ENCODE results near the gene ATOX1.

Gene ATOX1

DNA sequence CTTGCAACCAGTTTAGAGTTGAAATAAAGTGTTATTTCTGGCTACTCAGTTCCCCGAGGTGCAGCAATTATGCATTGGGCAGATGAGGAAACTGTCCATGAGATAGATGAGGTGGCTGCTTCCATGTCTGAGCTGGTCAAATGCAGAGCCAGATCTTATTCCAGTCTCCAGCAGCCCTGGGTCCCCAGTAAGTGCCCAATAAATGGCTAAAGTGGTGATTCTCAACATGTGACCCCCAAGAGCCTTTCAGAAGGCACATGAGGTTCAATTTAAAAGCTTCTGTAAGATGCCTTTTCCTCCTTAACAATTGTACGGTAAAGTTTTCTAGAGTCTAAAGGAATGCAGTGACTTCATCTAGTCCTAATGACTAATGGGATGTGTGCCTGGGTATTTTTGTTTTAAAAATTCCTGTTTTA lies 17.5 kb downstream of the ATOX1 start:
- H3K4me3 ChIP-seq (ENCODE audit: low read depth, low read length): no peak overlapping the region
- peaks cover 6% of the 10 kb centered on the region for H3K36me3 ChIP-seq (replicated peaks)
- TF ChIP-seq, protein P1, sequence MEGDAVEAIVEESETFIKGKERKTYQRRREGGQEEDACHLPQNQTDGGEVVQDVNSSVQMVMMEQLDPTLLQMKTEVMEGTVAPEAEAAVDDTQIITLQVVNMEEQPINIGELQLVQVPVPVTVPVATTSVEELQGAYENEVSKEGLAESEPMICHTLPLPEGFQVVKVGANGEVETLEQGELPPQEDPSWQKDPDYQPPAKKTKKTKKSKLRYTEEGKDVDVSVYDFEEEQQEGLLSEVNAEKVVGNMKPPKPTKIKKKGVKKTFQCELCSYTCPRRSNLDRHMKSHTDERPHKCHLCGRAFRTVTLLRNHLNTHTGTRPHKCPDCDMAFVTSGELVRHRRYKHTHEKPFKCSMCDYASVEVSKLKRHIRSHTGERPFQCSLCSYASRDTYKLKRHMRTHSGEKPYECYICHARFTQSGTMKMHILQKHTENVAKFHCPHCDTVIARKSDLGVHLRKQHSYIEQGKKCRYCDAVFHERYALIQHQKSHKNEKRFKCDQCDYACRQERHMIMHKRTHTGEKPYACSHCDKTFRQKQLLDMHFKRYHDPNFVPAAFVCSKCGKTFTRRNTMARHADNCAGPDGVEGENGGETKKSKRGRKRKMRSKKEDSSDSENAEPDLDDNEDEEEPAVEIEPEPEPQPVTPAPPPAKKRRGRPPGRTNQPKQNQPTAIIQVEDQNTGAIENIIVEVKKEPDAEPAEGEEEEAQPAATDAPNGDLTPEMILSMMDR (IDR thresholded peaks at IDR 0.05; ENCODE audit: low read depth, low read length, missing control alignments): no peak
- in situ Hi-C loops (cut with HindIII; ENCODE audit: low pct_ligation_motif_present, low sequenced_read_pairs): no loop called here
- DNase-seq: peak; percentile 57
- no peaks in the 10 kb centered on the region for H3K27me3 ChIP-seq (replicated peaks)
- H3K27ac ChIP-seq: peak overlapping the region; percentile 99

- peak overlapping the region; percentile 99 for H3K27ac ChIP-seq
- peak overlapping the region; percentile 21 for H3K4me3 ChIP-seq (ENCODE audit: low read depth, low read length)
- H3K36me3 ChIP-seq (replicated peaks): peaks cover under 1% of the 10 kb centered on the region
- TF ChIP-seq, protein P1 (IDR thresholded peaks at IDR 0.05; ENCODE audit: low read depth, low read length, missing control alignments): peak; percentile 86
- no peaks in the 10 kb centered on the region for H3K27me3 ChIP-seq (replicated peaks)
- in situ Hi-C loops (cut with HindIII; ENCODE audit: low pct_ligation_motif_present, low sequenced_read_pairs): no loop called here
- DNase-seq: peak; percentile 91
These were observed 18.0 kb downstream of the ATOX1 start for GRCh38 chr5:151740336-151740942.

GRCh38 chr5:151739939-151740335 lies 18.5 kb downstream of the ATOX1 start:
- peak overlapping the region; percentile 21 for H3K4me3 ChIP-seq (ENCODE audit: low read depth, low read length)
- H3K27me3 ChIP-seq (replicated peaks): no peaks in the 10 kb centered on the region
- DNase-seq: peak; percentile 82

DNA sequence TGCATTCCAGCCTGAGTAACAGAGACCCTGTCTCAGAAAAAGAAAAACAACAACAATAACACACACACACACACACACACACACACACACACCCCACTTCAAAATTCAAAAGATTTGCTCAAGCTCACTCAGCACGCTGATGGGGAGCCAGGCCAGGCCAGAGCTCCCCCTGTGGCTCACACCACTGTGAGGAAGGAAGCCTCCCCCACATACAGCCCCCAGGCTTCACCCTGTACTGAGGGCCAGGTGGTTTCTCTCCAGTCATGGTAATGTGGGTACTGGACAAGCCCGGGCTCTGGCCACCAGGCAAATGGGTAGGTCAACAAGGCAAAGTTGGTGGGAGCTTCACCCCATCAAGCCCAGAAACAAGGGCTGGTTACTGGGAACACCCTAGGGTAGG lies 19.0 kb downstream of the ATOX1 start:
- Histone ChIP-seq H3K27me3 (replicated peaks) (no peaks in the 10 kb centered on the region), H3K27ac (peak overlapping the region; percentile 99), H3K4me3 (ENCODE audit: low read depth, low read length) (no peak overlapping the region), H3K36me3 (replicated peaks) (no peaks in the 10 kb centered on the region)
- TF ChIP-seq, protein P1 (IDR thresholded peaks at IDR 0.05; ENCODE audit: low read depth, low read length, missing control alignments): peak; percentile 37
- in situ Hi-C loops (cut with HindIII; ENCODE audit: low pct_ligation_motif_present, low sequenced_read_pairs): no loop called here
- DNase-seq: no peak

More at GRCh38 chr5:151739939-151740335, 18.5 kb downstream of the ATOX1 start:
- H3K27ac ChIP-seq: peak overlapping the region; percentile 99
- TF ChIP-seq, protein P1 (IDR thresholded peaks at IDR 0.05; ENCODE audit: low read depth, low read length, missing control alignments): no peak
- in situ Hi-C loops (cut with HindIII; ENCODE audit: low pct_ligation_motif_present, low sequenced_read_pairs): no loop called here
- H3K36me3 ChIP-seq (replicated peaks): no peaks in the 10 kb centered on the region

DNA sequence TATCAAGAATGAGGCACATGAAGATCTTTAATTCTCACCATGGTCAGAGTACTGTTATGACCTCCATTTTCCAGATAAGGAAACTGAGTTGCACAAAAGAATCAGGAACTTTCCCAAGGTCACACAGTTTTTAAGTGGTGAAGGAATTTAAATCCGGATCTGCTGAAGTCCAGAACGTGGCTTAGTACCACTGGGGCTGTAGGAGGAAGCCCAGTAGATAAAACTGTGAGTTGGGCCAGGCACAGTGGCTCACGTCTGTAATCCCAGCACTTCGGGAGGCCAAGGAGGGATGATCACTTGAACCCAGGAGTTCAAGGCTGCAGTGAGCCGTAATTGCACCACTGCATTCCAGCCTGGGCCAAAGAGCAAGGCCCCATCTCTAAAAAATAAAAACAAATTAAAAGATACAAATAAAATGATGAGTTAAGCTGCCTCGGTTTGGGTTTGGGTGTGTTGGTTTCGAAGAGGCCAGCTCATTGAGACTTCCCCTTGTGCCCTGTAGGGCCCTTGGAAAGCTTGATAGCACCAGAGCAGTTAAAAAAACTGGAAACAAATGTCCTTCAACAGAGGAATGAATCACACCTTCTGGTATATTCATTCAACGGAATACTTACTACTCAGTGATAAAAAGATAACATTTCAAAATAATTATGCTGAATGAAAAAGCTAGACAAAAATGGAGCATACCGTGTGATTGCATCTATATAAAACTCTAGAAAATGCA lies 20.1 kb downstream of the ATOX1 start:
- in situ Hi-C loops (cut with HindIII; ENCODE audit: low pct_ligation_motif_present, low sequenced_read_pairs): no loop called here
- Histone ChIP-seq H3K27me3 (replicated peaks) (no peaks in the 10 kb centered on the region), H3K27ac (peak overlapping the region; percentile 99), H3K36me3 (replicated peaks) (no peaks in the 10 kb centered on the region), H3K4me3 (ENCODE audit: low read depth, low read length) (no peak overlapping the region)
- no peak for DNase-seq
- TF ChIP-seq, protein P1 (IDR thresholded peaks at IDR 0.05; ENCODE audit: low read depth, low read length, missing control alignments): peak; percentile 23
